Heart left ventricle (tissue), 13 donors: ENCODE data around the gene SLC22A31.
"Not testable (repeated sequence)": the region's sequence is repeated elsewhere in the genome, so short reads cannot be mapped to it uniquely, and the experiment has no call there.

Experiments used
- POLR2A ChIP-seq, 2 donors: fragments of 450-650 bp; IDR thresholded peaks; one replicate each; pipeline ENCODE4 v1.6.1; 2017; ENCODE audit warnings: antibody characterized with exemption in 2 of 2, mild to moderate bottlenecking in 2 of 2, moderate library complexity in 2 of 2
- TF ChIP-seq, protein P1 (sequence below), 12 donors: fragments of 200-600 bp; sonication (generic) in 4 of 12; IDR thresholded peaks; one replicate each; pipeline versions ENCODE4 v1.5.0 to v1.8.0; 2018 to 2022; ENCODE audit warnings: antibody characterized with exemption in 12 of 12, mild to moderate bottlenecking in 5 of 12
- donor health status: ischemic (EF 13 %, LVEDD 7.1; RV severe dilation, severe dysfunction).
- donor health status: DM: no; HTN: yes; CAD: no.
- donor health status: DM: no; HTN: no; CAD: no.
- donor health status: ischemic (EF 25% LVEDD 6.9; RV normal size, moderate dysfunction).
- donor health status: ischemic (EF 25% LVEDD 5.7; RV mildly dilated, moderate dysfunction).
- donor health status: ischemic (EF 35%, LVEDD 5.7; RV mildly dilated, moderate dysfunction).
- donor health status: nonischemic (EF 11% LVEDD 7.7; RV severe dilation, severe dysfunction).
- donor health status: DM: yes; HTN: yes; CAD: no.
- donor health status: PGD.
- donor health status: ischemic (EF 29% LVEDD 5.4; RV normal size, mild dysfunction).
- donor health status: nonischemic (EF 23%, LVEDD 6.1; RV moderate dilation, normal function).

DNA sequence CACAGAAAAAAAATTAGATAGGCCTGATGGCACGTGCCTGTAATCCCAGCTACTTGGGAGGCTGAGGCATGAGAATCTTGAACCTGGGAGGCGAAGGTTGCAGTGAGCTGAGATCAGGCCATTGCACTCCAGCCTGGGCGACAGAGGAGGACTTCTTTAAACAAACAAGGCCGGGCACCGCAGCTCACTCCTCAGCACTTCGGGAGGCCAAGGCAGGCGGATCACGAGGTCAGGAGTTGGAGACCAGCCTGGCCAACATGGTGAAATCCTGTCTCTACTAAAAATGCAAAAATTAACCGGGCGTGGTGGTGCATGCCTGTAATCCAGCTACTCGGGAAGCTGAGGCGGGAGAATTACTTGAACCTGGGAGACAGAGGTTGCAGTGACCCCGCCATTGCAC, 43.9 kb upstream of the SLC22A31 start:
- TF ChIP-seq, protein P1, sequence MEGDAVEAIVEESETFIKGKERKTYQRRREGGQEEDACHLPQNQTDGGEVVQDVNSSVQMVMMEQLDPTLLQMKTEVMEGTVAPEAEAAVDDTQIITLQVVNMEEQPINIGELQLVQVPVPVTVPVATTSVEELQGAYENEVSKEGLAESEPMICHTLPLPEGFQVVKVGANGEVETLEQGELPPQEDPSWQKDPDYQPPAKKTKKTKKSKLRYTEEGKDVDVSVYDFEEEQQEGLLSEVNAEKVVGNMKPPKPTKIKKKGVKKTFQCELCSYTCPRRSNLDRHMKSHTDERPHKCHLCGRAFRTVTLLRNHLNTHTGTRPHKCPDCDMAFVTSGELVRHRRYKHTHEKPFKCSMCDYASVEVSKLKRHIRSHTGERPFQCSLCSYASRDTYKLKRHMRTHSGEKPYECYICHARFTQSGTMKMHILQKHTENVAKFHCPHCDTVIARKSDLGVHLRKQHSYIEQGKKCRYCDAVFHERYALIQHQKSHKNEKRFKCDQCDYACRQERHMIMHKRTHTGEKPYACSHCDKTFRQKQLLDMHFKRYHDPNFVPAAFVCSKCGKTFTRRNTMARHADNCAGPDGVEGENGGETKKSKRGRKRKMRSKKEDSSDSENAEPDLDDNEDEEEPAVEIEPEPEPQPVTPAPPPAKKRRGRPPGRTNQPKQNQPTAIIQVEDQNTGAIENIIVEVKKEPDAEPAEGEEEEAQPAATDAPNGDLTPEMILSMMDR (IDR thresholded peaks at IDR 0.05): not testable (repeated sequence)
- TF ChIP-seq POLR2A (IDR thresholded peaks at IDR 0.05): not testable (repeated sequence)
